T-helper 2 cell treated with Interferon-gamma antibody and Interleukin-4, amounts not matched to agents 100 ng/mL and 5 ng/mL, for 36 hours (primary cell): Measurements from ENCODE around the gene FGF5. TPM values are rescaled to one million over a fixed set of nuclear protein-coding genes. Genes with fewer than 3 reads are reported as not detected.

Source experiments
- intact Hi-C: fragments of 100-400 bp; cut with micrococcal nuclease; formaldehyde crosslinking; loops from one replicate; pipeline ENCODE4 v1.15.1; 2023
- total RNA-seq: library from RNA; stranded (reverse); gene quantifications from 2 replicates; pipeline ENCODE4 v1.2.3, GENCODE V29; 2022

FGF5 gene
- total RNA-seq, 1 donor from 2014 or later, result not detected

DNA sequence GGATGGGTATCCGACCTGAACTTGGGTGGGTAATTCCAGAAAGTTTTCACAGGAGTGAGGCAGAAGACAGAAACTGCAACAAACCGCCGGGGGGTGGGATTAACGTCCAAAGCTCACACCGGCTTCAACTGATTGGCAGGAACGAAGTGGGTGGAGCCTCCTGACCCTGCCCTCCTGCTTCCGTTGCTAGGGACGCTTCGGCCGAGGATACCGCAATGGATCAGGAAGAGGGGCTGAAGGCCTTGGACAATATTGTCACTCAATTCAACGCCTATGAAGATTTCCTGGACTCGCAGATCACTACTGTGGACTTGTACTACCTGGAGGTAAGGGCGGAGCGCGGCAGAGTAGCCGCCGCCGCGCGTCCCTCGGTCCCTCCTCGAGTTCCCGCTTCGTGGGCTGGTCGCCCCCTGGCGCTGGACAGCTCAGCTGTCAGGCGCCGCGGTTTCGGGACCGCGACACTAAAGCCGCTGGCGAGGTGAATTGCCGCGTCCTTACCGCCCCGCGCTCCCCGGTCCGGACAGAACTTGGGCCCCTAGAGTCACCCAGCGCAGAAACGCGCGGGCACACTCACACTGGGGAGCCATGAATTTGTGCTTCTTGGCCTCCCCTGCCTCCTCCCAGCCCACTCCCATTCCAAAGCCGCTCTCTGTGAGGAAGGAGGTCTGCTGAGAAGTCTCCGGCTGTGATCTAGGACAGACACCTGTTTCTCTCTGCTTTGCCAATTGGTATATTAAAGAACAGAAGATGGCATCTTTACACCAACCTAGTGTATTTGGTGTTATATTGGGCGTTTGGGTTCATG lies 69.3 kb downstream of the FGF5 start, which contains the start of gene CFAP299:
Gene CFAP299, plus strand, starts transcription at position 177 of the 805 bp plus-strand sequence.
- intact Hi-C loops, result no loop called here

DNA sequence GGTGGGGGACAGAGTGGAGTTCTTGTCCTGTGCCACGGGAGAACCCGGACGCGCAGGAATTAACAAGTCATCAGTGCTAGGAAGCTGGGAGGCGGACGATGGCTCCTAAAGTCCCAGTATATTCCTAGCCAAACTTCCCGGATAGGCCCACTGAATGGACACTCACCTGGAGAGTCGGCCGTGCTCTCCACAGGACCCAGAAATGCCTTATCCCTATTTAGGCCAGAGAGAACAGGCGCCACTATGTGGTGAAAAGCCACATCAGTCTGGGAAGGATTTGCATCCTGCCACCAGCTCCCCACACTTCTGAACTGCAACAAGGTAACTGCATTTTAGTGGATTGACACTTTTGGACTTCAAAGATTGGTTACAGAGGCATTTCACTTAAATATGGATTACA lies 70.1 kb downstream of the FGF5 start:
- intact Hi-C loops, result no loop called here

DNA sequence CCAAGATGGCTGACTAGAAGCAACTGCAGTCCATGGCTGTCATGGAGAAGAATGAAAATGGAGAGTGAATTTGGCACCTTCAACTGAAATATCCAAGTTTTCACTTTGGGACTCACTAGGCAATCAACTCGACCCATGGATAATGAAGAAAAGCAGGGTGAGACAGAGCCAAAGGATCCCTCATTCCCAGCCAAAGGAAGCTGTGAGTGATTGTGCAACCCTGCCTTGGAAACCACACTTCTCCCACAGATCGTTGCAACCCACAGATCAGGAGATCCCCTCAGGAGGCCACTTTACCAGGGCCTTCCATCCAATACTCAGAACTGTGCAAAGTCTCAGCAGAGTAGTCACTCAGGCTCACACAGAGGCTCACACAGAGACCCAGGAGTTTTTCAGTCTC lies 73.6 kb downstream of the FGF5 start:
- intact Hi-C loops, result no loop called here

Other genes with a start within 250 kb of the FGF5 start
- gene ANTXR2, start 193.4 kb upstream of the FGF5 start, total RNA-seq, result 26.5 and 30.3 TPM in 2 replicates
- 6.1 and 8.0 TPM in 2 replicates for gene PRDM8, start 69.2 kb upstream of the FGF5 start, total RNA-seq
- gene CFAP299, start 69.1 kb downstream of the FGF5 start, total RNA-seq, result not detected in 2 replicates